Vagina (tissue), 2 donors: ENCODE data around the gene AGPAT4.
"Not testable (repeated sequence)": the region's sequence is repeated elsewhere in the genome, so short reads cannot be mapped to it uniquely, and the experiment has no call there.

Experiments used
- POLR2A ChIP-seq, 2 donors: fragments of 450-650 bp; IDR thresholded peaks; one replicate each; pipeline ENCODE4 v1.6.1; 2017; ENCODE audit warnings: antibody characterized with exemption in 2 of 2, mild to moderate bottlenecking in 2 of 2, moderate library complexity in 2 of 2
- TF ChIP-seq, protein P1 (sequence below), 3 experiments: fragments of 450-650 bp in 2 of 3; fragments of 200-600 bp in 1 of 3; sonication (generic) in 1 of 3; IDR thresholded peaks; one replicate each; pipeline ENCODE4 v1.5.1; 2017 to 2019; ENCODE audit warnings: antibody characterized with exemption in 3 of 3, mild to moderate bottlenecking in 2 of 3, moderate library complexity in 2 of 3

DNA sequence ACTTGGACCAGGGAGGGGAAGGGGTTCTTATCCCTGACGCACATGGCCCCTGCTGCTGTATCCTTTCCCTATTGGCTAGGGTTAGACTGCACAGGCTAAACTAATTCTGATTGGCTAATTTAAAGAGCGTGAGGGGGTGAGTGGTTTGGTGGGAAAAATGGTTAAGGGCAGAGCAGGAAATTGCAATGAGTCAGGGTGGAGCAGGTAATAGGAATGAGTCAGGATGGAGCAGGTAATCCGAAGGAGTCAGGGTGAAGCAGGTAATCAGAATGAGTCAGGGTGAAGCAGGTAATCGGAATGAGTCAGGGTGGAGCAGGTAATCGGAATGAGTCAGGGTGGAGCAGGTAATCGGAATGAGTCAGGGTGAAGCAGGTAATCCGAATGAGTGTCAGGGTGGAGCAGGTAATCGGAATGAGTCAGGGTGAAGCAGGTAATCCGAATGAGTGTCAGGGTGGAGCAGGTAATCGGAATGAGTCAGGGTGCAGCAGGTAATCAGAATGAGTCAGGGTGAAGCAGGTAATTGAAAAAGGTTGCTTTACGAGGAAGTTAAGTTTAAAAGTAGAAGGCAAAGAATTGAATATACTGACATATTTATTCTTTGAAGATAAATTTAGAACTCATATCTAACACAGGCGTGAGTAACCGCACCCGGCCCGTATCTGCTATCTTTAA is 41.5 kb upstream of the AGPAT4 start:
- TF ChIP-seq, protein P1, sequence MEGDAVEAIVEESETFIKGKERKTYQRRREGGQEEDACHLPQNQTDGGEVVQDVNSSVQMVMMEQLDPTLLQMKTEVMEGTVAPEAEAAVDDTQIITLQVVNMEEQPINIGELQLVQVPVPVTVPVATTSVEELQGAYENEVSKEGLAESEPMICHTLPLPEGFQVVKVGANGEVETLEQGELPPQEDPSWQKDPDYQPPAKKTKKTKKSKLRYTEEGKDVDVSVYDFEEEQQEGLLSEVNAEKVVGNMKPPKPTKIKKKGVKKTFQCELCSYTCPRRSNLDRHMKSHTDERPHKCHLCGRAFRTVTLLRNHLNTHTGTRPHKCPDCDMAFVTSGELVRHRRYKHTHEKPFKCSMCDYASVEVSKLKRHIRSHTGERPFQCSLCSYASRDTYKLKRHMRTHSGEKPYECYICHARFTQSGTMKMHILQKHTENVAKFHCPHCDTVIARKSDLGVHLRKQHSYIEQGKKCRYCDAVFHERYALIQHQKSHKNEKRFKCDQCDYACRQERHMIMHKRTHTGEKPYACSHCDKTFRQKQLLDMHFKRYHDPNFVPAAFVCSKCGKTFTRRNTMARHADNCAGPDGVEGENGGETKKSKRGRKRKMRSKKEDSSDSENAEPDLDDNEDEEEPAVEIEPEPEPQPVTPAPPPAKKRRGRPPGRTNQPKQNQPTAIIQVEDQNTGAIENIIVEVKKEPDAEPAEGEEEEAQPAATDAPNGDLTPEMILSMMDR (IDR thresholded peaks at IDR 0.05): not testable (repeated sequence)
- not testable (repeated sequence) for TF ChIP-seq POLR2A (IDR thresholded peaks at IDR 0.05)
